IPS-NIHi11 (cell line): ENCODE data around the gene CDC14B.
"Not testable (repeated sequence)": the region's sequence is repeated elsewhere in the genome, so short reads cannot be mapped to it uniquely, and the experiment has no call there.

Experiments used
- DNase-seq: peaks from one replicate; pipeline ENCODE4 v3.0.0; 2012; ENCODE audit warnings: mixed read lengths, low spot score

The CDC14B gene

GRCh38 chr9:96619491-96620180 is at the start of gene CDC14B:
TSS of gene CDC14B (minus strand) at chr9:96619843. CDS start at chr9:96619378, 465 bp downstream.
- peak; percentile 92 for DNase-seq

DNA sequence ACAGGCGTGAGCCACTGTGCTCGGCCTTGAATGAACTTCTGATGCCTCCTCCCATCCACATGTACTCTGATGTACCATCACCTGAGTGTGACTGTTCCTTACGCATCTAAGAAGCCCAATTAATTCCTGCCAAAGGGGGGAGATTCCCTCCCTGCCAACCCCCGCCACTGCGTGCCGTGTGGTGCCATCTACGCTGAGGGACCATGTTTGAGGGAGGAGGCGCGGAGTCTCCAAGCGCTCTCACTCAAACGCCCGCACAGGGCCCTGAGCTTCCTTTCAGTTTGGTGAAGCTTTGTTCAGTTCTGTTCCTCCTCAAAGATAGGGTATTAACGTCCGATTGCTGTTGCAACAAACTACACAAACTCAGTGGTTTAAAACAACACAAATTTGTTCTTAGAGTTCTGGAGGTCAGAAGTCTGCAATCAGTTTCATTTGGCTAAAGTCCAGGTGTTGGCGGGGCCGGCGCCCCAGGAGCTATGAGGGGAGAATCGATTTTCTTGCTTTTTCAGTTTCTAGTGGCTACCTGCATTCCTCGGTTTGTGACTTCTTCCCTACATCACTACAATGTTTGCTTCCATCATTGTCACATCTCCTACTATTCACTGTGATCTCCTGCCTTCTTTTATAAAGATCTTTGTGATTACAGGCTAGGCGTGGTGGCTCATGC is 49.4 kb upstream of the CDC14B start:
- DNase-seq, result no peak

DNA sequence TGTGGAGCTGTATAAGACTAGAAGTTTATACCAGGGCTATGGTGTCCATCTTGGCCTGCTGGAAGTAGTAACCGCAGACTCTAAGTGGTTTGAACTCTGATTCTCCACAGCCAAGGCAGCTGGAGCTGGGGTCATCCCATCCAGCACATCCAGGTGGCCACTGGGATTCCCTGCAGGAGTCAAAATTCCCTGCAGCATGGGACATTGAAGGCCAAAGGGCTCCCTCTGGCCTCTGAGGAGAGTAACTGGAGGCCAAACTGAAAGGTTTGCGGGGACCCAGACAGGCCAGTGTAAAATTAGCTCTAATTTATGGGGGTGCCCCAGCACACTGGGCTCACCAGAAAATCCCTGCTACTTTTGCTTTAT is 47.7 kb upstream of the CDC14B start:
- DNase-seq, result no peak

DNA sequence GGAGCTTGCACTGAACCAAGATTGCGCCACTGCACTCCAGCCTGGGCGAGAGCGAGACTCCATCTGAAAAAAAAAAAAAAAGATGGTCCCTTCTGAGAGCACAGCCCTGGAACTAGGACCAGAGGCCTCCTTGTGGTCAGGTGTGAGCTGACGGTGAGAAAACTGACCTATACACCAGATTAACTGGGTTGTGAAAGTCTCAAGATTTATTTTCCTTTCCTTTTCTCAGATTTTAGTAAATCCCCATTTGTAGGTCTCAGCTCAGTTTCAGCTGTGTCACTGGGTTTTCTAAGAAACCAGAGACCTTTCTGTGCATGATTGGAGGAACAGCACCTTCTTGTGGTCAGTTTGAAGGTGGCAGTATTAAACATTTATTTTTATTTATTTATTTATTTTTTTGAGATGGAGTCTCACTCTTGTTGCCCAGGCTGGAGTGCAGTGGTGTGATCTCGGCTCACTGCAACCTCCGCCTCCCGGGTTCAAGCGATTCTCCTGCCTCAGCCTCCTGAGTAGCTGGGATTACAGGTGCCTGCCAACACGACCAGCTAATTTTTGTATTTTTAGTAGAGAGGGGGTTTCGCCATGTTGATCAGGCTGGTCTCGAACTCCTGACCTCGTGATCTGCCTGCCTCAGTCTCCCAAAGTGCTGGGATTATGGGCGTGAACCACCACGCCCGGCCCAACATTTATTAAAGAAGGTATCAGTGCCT is 47.2 kb upstream of the CDC14B start:
- peak; percentile 52 for DNase-seq

GRCh38 chr9:96665789-96666188 is 46.1 kb upstream of the CDC14B start:
- DNase-seq, result no peak

DNA sequence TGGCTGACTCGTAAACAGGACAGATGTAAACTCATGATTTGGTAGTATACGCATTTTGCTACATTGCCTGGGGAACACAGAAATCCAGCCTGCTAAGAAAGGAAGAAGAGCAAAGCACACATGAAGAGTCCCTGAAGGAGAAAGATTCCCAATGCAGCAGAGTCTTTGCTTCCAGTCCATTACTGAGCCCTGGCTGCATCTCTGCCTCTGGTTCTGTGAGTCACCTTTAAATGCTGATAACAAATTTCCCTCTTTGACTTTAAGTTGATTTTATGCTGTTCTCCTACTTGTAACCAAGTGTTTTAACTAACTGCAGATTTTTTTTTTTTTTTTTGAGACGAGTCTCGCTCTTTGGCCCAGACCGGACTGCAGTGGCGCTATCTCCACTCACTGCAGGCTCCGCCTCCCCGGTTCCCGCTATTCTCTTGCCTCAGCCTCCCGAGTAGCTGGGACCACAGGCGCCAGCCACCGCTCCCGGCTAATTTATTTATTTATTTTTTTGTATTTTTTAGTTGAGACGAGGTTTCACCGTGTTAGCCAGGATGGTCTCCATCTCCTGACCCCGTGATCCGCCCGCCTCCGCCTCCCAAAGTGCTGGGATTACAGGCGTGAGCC is 44.0 kb upstream of the CDC14B start:
- DNase-seq, result no peak

DNA sequence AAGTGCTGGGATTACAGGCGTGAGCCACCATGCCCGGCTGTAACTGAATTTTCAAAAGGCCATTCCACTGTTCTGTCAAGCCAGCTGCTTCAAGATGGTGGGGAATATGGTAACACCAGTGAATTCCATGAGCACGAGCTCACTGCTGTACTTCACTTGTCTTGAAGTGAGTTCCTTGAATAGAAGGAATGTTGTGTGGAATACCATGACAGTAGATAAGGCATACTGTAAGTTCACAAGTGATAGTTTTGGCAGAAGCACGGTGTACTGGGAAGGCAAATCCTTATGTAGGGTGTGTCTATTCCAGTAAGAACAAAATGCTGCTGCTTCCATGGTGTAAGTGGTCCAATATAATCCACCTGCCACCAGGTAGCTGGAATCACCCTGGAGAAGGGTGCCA is 42.1 kb upstream of the CDC14B start:
- DNase-seq, result no peak

GRCh38 chr9:96660692-96661248 is 41.1 kb upstream of the CDC14B start:
- DNase-seq, result no peak

GRCh38 chr9:96655198-96655851 is 35.7 kb upstream of the CDC14B start, which contains the start of gene PRXL2C:
TSS of gene PRXL2C (minus strand) at chr9:96655317. CDS start at chr9:96655281, 36 bp downstream.
- DNase-seq, result no peak

- DNase-seq, result peak; percentile 83
Measured at GRCh38 chr9:96654450-96655197, 35.0 kb upstream of the CDC14B start.

GRCh38 chr9:96651626-96652025 is 32.0 kb upstream of the CDC14B start:
- DNase-seq, result no peak

- no peak for DNase-seq
Measured at GRCh38 chr9:96649620-96650324, 30.1 kb upstream of the CDC14B start.

DNA sequence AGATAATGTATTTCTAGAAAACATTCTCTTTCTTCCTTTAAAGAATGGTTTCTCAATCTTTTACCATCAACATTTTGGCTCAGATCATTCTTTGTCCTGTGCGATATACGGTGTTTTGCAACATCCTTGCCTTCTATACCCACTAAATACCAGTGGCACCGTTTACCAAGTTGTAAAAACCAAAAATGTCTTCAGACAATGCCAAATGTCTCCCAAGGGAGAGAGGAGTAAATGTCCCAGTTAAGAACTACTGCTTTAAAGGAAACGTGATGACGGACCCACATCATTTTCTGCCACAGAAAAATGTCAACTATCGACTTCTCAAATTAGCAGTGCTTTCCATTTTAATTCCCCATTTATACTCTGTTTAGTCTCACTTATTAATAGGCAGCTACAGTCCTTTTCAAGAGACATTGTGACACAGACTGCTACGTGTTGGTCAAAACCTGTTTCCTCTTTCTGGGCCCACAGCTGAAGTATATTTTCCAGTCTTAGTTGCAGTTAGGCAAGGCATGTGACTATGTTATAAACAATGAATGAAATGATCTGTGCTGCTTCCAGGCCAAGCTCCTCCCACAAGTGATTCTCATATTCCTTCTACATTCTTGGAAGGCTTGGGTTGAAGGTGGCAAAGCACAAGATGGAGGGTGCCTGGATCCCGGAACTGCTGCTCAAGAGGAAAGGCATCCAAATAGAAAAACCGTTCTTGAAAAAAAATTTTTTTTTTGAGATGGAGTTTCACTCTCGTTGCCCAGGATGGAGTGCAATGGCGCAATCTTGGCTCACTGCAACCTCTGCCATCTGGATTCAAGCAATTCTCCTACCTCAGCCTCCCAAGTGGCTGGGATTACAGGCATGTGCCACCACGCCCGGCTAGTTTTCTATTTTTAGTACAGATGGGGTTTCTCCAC is 26.7 kb upstream of the CDC14B start:
- no peak for DNase-seq

- no peak for DNase-seq
Measured at GRCh38 chr9:96644137-96644536, 24.5 kb upstream of the CDC14B start.

DNA sequence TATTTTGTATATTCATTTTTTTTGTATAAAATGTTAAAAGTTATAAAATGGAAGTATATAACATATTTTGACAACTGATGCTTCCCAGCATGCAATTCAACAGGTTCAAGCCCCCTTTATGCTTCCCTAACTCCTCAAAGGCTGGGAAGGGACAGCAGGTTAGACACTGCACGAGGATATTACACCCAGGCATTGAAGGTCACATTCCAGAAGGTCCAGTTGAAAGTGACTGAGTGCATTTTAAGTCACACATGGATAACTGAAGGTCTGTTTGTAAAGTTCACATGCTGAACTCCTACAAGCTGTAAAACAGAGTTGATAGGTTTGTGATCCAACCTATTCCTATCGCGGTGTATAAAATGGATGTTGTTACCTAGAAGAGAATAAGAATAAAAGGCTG is 21.9 kb upstream of the CDC14B start:
- DNase-seq, result no peak

GRCh38 chr9:96638606-96639364 is 19.1 kb upstream of the CDC14B start:
- no peak for DNase-seq

GRCh38 chr9:96636368-96636767 is 16.7 kb upstream of the CDC14B start:
- no peak for DNase-seq

DNA sequence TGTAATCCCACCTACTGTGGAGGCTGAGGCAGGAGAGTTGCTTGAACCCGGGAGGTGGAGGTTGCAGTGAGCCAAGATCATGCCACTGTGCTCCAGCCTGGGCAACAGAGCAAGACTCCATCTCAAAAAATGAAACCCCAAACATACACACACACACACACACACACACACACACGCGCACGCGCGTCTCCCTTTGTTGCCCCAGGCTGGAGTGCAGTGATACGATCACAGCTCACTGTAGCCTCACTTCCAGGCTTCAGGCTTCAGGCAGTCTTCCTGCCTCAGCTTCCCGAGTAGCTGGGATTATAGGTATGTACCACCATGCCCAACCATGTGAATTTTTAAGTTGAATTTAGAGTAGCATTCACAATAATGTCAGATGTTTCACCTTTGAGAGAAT is 13.9 kb upstream of the CDC14B start:
- not testable (repeated sequence) for DNase-seq

- no peak for DNase-seq
Measured at GRCh38 chr9:96626912-96627311, 7.3 kb upstream of the CDC14B start.
